Measurements from ENCODE around the gene DIRAS3. TPM values are rescaled to one million over a fixed set of nuclear protein-coding genes. Genes with fewer than 3 reads are reported as not detected.

The DIRAS3 gene, protein sequence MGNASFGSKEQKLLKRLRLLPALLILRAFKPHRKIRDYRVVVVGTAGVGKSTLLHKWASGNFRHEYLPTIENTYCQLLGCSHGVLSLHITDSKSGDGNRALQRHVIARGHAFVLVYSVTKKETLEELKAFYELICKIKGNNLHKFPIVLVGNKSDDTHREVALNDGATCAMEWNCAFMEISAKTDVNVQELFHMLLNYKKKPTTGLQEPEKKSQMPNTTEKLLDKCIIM
- 0.86 to 1.4 TPM (median 1.3 TPM) in 5 replicates for total RNA-seq (2022; extraction: Qiagen RNA extraction; ENCODE audit: low read depth)

DNA sequence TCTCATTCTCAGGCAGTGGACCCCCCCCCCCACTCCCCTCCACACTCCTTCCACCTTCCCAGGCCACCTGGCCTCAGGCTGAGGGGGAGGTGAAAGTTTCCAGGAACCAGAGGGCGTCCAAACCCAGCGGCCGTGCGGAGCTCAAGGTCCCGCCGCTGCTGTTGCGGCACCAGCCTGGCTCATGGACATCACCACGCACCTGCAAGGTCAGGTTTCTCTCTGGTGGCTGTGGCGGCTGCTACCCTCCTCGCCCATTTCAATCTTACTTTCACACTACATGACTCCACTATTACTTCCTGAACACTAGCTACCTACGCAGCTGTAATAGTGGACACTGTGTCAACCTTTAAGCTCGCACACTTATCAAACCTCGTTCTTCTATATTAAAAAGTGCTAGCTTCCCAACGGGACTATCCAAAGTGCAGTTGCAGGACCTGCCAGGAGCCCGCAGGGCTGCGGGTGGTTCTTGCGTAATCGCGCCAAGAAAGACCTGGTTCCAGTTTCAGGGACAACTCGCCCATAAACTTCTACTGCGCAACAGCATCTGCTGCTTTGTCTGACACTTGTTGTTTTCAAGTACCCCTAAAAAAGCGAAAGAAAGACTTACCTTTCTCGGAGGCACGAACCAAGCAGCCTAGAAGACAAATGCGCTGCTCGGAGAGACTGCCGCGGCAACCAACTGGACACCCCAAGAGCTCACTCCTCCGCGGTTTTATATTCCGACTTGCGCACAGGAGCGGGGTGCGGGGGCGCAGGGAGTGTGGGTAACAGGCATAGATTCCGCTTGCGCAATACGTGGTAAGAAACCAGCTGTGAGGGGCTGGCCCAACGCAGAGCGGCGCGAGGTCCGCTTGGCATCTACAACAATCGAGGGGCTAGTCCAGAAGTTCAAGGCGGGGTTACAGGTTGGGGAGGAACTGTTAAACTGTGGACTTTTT, at the start of gene DIRAS3:
Gene DIRAS3, minus strand, starts transcription at position 687 of the 938 bp plus-strand sequence. CDS start 3,330 bp downstream, outside the sequence.

Other genes starting within 250 kb of the DIRAS3 start
- 30.4 to 77.8 TPM (median 66.4 TPM) in 5 replicates for gene GNG12, start 217.2 kb downstream of the DIRAS3 start, total RNA-seq (2022; extraction: Qiagen RNA extraction; ENCODE audit: low read depth)
- gene WLS, start 181.9 kb upstream of the DIRAS3 start, total RNA-seq (2022; extraction: Qiagen RNA extraction; ENCODE audit: low read depth) = 17.7 to 22.1 TPM (median 18.8 TPM) in 5 replicates